ENCODE results near the gene STARD10. TPM values are rescaled to one million over a fixed set of nuclear protein-coding genes. Genes with fewer than 3 reads are reported as not detected.

STARD10 gene
- total RNA-seq, 1 donor from 2014 or later, result 66.7 TPM

DNA sequence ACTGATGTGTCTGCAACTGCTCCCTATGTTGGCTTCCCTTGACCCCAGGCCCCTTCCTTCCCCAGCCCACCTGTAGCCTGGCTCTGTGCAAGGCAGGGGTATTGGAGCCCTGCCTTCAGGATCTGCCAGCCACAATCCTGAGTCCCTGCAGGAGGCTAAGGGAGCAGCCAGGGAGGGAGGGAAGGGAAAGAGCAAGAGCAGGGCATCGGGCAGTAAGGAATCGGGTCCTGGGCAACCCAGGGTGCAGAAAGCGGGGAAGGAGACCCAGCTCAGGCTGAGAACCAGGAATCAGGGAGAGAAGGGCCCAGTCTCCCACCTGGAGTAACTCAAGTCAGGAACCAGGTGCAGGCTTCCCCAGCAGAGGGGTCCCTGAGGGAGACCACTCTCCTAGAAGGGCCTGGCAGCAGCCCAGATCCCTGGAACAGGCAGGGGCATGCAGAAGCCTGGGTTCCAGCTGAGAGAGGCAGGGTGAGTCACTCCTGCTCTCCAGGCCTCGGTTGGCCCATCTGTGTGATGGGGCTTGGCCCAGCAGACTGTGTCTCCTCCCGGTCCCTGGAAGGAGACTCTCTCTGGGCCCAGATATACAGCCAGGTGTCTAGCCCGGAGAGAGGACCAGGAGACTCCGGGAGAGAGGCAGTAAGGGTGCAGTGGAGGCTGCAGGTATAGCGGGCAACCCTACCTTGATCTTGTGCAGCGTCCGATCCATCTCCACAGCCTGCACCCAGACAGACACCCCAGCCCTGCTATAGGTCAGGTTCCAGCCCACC, 13.4 kb downstream of the STARD10 start:
- no peak for DNase-seq (ENCODE audit: low spot score)

DNA sequence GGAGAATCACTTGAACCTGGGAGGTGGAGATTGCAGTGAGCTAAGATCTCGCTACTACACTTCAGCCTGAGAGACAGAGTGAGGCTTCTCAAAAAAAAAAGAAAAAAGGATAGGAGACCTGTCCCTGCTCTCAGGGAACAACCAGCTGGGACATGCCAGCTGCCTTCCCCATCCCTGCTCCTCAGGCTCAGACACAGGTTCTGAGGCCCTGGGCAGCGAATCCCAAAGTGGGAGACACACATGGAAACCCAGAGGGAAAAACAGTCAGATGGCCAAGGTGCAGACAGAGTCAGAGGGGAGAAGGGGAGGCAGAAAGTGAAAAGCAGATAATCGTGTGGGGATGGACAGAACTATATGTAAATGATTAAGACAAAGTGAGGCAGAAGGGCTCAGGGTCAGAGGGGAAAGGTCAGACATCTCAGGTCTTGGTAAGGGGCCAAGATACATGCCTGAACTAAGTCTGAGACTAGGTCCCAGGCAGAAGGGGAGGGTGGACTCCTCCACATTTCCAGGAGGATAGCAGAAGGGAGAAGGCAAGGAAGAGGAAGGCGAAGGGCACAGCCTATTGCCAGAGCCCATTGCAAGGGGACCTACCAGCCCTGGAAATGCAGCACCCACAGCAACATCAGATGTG, 14.2 kb downstream of the STARD10 start:
- DNase-seq (ENCODE audit: low spot score), result no peak

DNA sequence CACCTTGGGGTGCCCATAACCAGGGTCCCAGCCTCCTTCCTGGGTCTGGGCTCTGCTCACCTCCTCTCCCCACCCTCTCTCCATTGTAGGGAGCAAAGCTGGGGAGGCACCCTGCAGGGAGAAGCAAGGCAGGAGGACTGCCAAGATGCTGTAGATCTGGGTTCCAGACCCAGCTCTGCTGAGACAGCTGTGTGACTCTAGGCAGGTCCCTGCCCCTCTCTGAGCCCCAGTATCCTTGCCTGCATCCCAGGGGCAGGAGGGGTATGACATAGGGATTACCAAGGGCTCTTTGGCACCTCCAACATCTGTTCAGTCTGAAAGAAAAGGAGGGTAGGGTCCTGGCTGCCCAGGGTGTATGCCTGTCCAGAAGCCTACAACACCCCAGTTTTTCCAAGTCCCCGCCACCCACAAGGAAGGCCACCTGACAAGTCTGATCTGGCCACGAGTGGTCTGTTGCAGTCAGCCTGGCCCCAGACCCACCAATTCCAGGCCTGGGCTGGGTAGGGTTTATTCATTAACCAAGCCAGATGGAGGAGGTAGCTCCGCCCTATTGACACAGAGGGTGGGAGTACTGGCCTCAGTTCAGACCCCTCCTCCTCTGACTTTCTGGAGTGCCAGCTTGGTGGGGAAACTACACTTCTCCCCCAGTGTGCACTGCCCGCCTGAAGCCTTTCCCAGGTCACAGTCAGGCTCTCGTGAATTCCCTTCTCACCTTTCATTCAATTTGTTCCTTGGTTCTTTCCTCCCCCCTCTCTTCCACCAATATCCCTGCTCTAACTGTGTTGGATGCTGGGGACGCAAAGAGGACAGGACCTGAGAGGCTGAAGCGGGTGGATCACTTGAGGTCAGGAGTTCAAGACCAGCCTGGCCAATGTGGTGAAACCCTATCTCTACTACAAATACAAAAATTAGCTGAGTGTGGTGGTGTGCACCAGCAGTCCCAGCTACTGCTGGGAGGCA, 15.0 kb downstream of the STARD10 start:
- no peak for DNase-seq (ENCODE audit: low spot score)

DNA sequence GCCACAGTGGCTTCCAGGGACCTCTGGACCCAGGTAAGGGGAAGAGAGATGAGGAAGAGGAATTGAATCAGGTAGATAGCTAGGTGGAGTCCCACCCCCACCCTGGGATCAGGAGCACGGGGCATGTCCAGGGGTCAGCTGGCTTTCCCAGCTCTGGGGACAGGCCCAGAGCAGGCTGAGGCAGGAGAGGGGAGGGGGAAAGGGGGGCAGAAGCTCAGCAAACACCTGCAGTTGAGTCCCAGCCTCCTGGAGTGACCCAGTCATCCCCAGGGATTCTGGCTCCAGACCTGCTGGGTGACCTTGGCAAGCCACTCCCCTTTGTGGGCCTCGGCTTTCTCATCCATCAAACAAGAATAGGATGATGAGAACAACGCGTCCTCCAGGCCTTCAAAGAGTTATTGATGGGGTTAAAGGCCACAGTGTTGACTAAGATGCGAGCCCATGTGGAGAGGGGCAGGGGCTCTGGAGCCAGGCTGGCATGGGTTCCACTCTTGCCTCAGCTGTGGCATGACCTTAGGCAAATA, 16.0 kb downstream of the STARD10 start:
- no peak for DNase-seq (ENCODE audit: low spot score)

DNA sequence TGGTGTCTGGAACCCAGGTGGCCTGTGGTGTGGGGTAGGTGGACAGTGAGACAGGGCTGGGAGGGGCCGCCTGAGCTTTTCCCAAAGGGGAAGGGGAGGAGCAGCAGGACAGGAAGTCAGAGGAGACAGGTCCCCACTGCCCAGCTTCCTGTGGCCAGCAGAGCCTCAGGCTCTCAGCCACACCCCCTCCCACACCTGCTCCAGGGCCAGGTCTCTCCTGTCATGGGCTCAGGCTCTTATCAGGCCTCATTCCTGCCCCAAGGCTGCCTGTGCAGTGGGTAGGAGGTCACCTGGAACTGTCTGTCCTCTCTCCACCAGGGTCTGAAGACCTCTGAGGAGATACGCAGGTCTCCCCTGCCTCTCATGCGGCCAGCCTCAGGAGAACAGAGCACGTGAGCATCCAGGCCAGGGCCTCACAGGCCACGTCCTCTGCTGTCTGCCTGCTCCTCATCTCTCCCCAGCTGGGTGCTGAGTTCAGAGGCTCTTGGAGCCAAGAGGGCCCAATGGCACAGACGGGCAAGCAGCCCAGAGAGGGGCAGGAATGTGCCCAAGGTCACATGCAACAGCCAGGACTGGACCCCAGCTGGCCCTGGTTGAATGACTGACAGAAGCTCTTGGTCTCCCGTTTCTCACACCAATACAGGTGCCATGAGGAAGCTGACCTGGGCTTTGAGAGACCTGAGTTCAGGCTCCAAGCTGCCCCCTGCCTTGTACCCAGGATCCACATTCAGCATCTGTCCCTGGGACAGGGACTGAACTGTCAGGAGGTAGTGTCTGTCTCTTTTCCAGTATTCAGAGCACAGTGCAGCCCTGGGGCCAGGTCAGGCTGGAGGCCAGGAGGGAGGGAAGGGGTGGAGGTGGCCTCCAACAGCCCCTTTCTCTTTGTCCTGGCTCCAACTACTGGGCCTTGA, 16.7 kb downstream of the STARD10 start:
- DNase-seq (ENCODE audit: low spot score), result no peak

DNA sequence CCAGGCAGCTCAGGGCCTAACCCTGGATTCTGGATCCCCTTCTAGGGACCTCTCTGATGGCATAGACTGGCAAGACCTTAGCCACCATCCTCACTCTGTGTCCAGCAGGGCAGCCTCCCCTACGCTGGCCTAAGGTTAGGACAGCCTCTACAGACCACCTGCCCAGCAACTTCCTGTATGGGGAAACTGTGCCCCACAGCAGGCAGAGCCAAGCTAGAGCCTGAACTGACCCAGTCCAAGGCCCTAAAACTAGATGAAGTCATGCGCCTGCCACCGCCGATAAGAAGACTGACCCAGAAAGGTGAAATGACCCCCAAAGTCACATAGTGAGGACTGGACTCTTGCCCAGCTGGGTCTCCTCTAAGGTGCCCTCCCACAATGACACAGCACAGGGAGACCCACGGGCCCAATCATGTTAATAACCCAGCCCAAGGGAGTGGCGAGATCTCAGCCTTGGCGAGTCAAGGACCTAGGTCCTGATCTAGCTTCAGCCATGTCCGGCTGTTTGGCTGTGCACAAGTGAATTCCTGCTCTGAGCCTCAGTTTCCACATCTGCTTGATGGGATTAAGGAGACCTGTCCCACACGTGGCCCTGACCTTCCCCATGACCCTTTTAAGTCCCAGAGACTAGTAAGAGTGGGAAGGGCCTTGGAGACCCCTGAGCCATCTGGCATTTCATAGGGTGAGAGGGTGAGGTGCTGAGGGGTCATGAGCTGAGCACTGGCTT, 17.6 kb downstream of the STARD10 start:
- no peak for DNase-seq (ENCODE audit: low spot score)

DNA sequence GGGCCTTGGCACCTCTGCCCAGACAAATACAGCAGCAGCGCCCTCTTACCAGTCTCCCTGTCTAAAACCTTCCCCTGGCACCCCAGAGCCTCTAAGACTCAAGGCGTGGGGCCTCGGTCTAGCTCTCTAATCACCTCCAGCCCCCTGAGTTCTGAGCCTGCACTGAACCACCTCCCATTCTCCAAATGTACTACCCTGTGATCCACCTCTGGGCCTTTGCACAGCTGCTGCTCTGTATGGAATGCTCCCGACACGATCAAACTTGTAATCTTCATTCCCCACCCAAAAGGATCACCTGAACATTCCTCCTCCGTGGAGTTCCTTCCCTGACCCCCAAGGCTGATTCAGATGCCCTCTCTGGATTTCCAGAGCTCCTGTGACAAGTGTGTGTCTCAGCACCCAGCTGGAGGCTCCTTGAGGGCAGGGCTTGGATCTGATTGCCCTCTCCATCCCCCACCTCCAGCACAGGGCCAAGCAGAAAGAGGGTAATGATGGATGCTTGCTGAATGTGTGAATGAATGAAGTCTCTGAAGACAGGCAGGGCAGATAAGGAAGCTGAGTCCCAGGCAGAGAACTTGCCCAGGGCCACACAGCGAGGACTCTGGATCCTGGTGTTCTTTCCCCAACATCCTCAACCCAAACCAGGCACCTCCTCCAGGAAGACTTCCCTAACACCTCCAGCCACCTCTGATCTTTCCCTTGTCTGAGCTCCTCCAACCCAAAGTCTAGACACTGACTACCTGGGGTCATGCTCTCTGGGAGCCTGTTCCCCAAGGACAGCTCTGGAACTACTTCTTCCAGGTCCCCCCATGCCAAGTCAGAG, 18.3 kb downstream of the STARD10 start:
- DNase-seq (ENCODE audit: low spot score), result no peak

DNA sequence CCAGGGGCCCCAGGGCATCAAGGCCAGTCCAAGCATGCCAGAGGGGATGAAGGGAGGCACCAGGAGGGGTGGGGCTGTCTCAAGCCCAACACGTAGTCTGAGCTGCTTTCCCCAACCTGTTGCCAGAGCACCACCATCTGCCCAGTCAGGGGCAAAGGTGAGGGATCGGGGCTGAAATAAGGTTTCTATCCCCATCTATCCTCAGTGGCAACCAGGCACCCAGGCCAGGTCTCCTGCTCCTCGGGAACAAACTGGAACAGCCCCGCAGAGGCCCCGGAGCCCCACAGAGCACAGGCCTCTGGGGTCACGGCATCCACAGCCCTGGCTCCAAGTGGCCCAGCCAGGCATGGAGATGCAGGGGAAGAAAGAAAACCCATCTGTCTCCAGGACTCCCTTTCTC, 19.3 kb downstream of the STARD10 start:
- no peak for DNase-seq (ENCODE audit: low spot score)

DNA sequence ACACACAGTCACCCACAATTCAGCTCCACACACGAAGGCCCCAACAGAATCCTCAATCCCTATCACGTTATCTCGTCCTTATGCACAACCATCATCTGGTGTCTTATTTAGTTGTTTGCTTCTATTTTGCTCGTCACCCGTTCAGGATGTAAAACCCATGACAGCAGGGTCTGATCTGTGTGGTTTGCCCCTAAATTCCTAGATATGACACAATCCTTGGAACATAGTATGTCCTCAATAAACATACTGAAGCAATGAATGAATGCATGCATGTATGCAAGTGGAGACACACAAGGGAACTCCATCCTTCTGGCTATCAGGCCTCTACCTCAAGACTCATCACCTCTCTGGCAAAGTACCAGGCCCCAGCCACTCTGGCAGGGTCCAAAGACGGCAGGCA, 20.2 kb downstream of the STARD10 start:
- DNase-seq (ENCODE audit: low spot score), result no peak

DNA sequence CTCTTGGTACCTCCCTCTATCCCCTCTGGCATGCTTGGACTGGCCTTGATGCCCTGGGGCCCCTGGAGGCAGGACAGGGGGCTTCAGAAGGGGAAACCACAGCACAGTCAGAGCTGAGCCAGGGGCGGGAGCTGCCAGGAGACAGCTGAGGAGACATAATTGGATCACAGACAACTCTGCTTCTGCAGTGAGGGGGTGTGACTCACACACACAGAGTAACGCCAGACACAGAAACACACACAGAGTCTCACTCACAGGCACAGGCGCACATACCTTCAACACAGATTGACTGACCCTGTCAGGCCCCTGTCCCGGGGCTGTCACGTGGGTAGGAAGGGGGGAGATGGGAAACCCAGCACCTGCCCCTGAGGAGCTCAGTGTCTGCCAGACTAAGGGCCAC, 20.6 kb downstream of the STARD10 start:
- DNase-seq (ENCODE audit: low spot score), result no peak

DNA sequence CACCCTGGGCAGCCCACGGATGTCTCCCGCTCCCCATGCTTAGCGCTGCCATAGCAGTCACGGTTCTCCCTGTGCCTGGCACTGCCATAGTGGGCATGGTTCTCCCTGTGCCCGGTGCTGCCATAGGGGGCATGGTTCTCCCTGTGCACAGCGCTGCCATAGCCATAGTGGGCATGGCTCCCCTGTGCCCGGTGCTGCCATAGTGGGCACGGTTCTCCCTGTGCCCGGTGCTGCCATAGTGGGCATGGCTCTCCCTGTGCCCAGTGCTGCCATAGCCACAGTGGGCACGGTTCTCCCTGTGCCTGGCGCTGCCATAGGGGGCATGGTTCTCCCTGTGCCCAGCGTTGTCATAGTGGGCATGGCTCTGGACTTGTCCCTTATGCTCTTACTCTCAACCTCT, 21.8 kb downstream of the STARD10 start:
- DNase-seq (ENCODE audit: low spot score), result no peak

DNA sequence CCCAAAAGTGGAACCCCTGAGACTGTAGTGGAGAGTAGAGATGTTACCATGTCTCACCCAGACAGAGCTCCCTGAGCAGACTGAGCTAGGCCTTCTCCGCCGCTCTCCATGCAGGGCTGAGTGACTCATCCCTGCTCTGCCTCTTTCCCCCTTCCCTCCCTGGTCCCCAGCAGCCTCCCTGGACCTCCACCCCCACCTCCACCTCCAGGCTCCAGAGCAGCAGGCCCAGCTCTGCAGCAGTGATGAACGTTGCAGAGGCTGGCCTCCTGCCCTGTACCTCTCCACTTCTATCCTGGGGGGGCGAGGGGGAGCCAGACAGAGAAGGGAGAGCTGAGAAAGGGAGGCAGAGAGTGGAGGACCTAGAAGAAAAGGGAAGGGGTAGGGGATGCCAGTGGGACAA, 22.3 kb downstream of the STARD10 start:
- no peak for DNase-seq (ENCODE audit: low spot score)

DNA sequence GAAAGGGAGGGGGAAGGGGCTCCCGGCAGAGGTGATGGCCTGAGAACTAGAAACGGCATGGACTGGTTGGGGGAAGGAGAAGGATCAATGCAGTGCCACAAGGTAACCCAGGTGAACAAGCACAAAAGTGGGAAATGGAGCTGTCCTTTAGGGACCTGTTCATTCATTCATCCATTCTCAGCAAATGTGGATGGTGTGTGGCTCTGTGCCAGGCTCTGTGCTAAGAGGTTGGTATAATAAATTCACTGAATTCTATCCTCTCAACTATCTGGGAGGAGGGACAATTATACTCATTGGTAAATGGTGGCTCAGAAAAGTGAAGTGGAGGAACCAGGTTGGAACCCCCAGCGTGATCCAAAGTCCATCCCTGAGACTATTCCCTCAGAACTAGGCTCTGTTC, 23.0 kb downstream of the STARD10 start:
- no peak for DNase-seq (ENCODE audit: low spot score)

DNA sequence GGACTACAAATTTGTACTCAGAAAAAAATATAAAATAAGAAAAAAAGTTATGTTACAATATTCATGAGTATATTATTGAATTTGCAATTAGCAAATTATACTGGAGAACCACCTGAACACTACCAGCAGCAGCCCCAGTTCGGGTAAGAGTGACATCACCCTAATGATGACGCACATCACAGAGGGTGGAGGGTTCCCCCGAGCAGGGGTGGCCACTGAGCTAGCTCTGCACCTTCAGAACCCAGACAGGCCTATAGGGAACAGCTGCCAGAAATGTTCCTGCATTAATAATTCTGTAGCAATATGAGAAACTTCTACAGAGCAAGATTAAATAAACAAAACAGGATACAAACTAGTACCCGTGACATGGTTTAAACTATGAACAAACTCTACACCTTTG, 24.2 kb downstream of the STARD10 start:
- DNase-seq (ENCODE audit: low spot score), result no peak

DNA sequence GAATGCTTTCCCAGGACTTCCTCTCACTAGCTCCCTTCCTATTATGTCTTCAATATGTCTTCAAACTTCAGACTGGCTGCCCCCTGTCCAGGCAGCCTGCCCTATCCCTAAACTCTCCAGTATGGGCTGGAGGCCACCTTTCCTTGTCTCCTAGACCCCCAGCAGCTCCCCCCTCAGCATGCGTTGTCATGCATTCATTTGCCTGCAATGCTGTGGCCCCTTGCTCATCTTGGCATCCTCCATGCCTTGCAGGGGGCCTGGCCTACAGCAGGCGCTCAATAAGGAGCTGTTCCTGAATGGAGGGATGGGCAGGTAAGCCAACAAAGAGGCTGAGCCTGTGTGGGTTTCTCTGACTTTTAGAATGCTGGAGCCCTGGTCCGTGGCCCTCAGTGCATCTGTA, 25.3 kb downstream of the STARD10 start:
- DNase-seq (ENCODE audit: low spot score), result no peak

DNA sequence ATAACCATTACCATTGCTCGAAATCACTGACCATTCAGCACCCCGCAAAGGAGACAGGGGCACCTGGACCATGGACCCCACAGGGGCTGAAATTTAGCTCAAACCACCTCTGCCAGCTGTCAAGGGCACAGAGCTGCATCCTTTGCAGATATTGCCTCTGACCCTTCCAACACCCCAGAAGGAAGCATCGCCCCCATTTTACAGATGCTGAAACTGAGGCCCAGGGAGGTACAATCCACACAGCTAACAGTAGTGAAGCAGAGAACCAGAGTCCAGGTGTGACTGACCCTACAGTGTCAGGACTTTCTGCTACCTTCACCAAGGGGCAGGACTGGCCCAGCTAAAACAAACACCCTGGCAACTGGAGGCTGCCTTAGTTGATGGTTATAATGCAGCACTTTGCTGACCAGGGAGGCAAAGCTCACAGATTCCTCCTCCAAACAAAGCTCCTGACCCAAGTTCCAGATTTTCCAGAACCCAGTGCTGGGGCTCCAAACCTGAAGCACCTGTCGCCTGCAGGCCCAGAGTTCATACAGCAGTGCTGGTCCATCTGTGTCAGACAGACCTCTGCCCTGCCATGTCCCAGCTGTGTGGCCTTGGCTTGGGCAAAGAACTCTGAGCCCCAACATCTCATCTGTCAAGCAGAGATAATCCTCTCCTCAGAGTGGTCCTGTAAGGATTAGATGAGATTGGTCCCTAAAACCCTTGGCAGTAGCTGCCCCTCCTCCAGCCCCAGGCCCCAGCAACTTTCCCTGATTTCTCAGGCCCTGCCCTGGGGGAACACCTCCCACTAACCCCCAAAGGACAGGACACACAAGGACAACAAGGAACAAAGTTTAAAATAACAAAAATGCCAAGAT, 26.4 kb downstream of the STARD10 start:
- DNase-seq (ENCODE audit: low spot score), result no peak

DNA sequence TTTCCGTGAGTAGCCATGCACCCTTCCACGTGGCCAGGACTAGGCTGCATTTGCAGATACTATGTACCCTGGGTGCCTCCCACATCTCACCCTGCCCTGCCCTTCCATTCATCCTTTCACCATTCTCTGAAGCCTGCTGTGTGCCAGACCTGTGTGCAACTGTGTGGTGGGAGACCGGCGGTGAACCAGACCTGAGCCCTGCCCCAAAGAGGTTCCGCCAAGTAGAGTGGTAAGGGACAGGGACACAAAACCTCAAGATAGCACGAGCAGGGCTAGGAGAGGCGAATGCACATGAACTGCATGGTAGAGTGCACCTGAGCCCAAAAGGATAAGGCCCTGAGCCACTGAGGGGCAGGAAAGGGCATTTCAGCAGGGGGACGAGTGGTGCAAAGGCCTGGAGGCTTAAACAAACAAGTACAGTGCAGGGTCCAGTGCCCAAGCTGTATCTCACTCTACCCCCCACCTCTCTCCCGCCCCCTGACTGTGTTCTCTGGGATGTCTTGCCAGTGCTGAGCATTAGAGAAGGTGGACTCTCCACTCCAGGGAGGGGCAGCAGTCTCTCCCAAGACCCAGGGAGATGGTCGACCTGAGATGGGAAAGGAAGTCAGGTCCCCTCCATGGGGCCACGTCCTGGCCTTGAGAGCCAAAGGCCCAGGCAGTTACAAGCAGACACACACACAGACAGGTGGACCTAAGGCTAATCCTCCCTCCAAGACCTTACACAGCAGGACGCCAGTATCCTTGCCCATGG, 27.5 kb downstream of the STARD10 start:
- DNase-seq (ENCODE audit: low spot score), result no peak

DNA sequence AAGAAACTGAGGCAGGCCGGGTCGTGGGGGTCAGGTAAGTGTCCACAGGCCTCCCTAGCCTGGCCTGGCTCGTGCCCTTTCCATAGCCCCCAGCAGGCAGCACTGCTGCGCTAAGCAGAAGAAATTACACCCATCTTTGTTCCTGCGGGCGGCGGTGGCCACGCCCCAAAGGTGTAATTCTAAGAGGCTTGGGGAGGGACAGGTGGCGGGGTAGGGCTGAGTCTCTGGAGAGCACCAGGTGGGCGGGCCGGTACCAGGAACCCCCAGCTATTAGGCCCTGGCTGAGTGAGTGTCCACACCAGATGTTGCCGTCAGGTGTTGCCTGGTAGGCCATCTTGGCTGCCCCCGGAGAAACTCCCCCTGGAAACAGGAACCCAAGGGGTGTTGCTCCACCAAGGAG, 29.3 kb downstream of the STARD10 start:
- no peak for DNase-seq (ENCODE audit: low spot score)

All from ureter (tissue), 1 donor.